Measurements from ENCODE around the gene FGB.
"Not testable (repeated sequence)": the region's sequence is repeated elsewhere in the genome, so short reads cannot be mapped to it uniquely, and the experiment has no call there.

- TF ChIP-seq CTCF (conservative IDR thresholded peaks at IDR 0.05 in 1 of 2, IDR thresholded peaks at IDR 0.05 in 1 of 2; ENCODE audit: low read depth in 1 of 2, low read length in 2 of 2); EZH2 (IDR thresholded peaks at IDR 0.05; ENCODE audit: low read length, missing control alignments): not testable (repeated sequence)
Measured at GRCh38 chr4:154594343-154594742, 31.5 kb downstream of the FGB start.
